RWPE2 (cell line): ENCODE measurements around the gene NAV2.

Experiments used
- ATAC-seq: fragments of 200-7000 bp; cut with Tn5 transposase; 3 replicates; pipeline ENCODE4 v1.9.1; 2021; ENCODE audit warnings: low read depth
- DNase-seq: peaks from one replicate; pipeline ENCODE4 v3.0.0-alpha.2; 2020; ENCODE audit warnings: low spot score
- H3K27ac ChIP-seq: fragments of 450-650 bp; 2 replicates; pipeline ENCODE4 v1.5.1; 2017; ENCODE audit warnings: mild to moderate bottlenecking; ENCODE audit not compliant: poor library complexity, severe bottlenecking
- H3K27me3 ChIP-seq: fragments of 250-450 bp; sonication (Bioruptor Pico); 2 replicates; pipeline ENCODE4 v1.5.1; 2021; ENCODE audit warnings: mild to moderate bottlenecking, moderate library complexity; ENCODE audit not compliant: insufficient read depth, poor library complexity, severe bottlenecking
- H3K36me3 ChIP-seq: fragments of 250-450 bp; sonication (Bioruptor Pico); 2 replicates; pipeline ENCODE4 v1.5.1; 2020; ENCODE audit warnings: low read depth, mild to moderate bottlenecking, moderate library complexity
- H3K4me1 ChIP-seq: fragments of 250-450 bp; sonication (Bioruptor Pico); 2 replicates; pipeline ENCODE4 v1.5.1; 2021; ENCODE audit warnings: mild to moderate bottlenecking, moderate library complexity; ENCODE audit not compliant: insufficient read depth, poor library complexity, severe bottlenecking
- H3K4me3 ChIP-seq: fragments of 250-450 bp; sonication (Bioruptor Pico); 2 replicates; pipeline ENCODE4 v1.5.1; 2021; ENCODE audit warnings: mild to moderate bottlenecking, moderate library complexity; ENCODE audit not compliant: severe bottlenecking
- H3K9me3 ChIP-seq: fragments of 250-450 bp; sonication (Bioruptor Pico); 2 replicates; pipeline ENCODE4 v1.5.1; 2021; ENCODE audit warnings: mild to moderate bottlenecking, moderate library complexity; ENCODE audit not compliant: severe bottlenecking
- CTCF ChIP-seq: fragments of 450-650 bp; IDR thresholded peaks from one replicate; pipeline ENCODE4 v1.5.1; 2017; ENCODE audit warnings: mild to moderate bottlenecking, moderate library complexity; ENCODE audit not compliant: poor library complexity, severe bottlenecking

The NAV2 gene

DNA sequence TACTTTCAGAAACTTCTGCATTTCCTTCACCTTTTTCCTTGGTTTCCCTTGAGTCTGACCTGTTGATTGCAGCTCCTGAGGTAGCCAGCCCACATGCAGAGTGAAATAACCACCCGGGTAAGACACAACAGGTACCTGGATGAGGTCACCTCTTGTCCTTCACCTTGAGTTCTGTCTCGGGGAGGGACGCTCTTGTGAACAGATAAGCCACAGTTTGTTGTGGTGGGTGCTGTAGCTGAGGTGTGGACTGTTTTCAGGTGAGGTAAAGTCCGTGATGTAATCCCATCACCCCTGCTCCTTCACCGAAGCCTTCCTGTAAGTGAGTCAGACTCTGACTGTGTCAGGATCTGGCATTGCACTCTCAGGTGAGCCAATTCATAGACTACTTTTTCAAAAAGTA, 183.1 kb downstream of the NAV2 start:
- H3K27ac ChIP-seq, result no peak overlapping the region
- H3K4me3 ChIP-seq, result no peak overlapping the region
- no peaks in the 10 kb centered on the region for H3K9me3 ChIP-seq
- H3K36me3 ChIP-seq, result peaks cover 3% of the 10 kb centered on the region; the same call in 1 of the 2 replicates
- H3K4me1 ChIP-seq, result peaks cover 15% of the 10 kb centered on the region
- TF ChIP-seq CTCF, result no peak
- no peaks in the 10 kb centered on the region for H3K27me3 ChIP-seq
- DNase-seq (no peak), ATAC-seq (peak; percentile 98)

GRCh38 chr11:19903620-19904069, 191.0 kb downstream of the NAV2 start:
- DNase-seq, result no peak
- Histone ChIP-seq H3K27me3 (no peaks in the 10 kb centered on the region), H3K36me3 (no peaks in the 10 kb centered on the region), H3K4me3 (no peak overlapping the region), H3K4me1 (no peaks in the 10 kb centered on the region), H3K27ac (no peak overlapping the region), H3K9me3 (no peaks in the 10 kb centered on the region)
- peak; percentile 92 for TF ChIP-seq CTCF
- peak; percentile 81; the same call in 2 of the 3 replicates for ATAC-seq

DNA sequence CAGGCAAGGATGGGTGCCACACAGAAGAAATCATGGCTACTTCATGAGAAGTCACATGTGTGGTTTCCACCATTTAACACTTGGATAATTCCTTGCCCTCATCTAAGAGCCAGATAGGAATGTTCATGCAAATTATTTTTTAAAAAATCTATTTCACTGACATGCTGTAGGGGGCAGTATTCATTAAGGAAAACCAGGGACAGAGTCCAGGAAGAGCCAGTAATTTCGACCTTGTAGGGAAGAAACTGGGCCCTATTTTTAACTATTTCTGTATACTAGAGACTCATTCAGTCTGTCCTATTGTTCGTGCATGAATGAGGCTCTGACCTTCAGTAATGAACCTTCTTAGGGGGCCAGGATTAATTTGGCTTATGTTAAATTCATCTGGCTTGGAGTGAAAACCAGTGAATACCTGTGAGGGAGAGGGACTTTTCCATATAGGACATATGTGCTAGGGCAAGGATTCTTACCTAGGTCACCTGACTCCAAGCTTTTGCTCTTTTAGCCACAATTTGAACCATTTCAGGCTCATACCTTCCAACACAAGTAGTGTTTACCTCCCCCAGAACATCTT, 192.7 kb downstream of the NAV2 start:
- DNase-seq (no peak), ATAC-seq (peak; percentile 56)
- H3K27me3 ChIP-seq, result no peaks in the 10 kb centered on the region
- H3K4me1 ChIP-seq, result no peaks in the 10 kb centered on the region
- peak; percentile 70 for TF ChIP-seq CTCF
- H3K4me3 ChIP-seq, result no peak overlapping the region
- H3K9me3 ChIP-seq, result no peaks in the 10 kb centered on the region
- no peaks in the 10 kb centered on the region for H3K36me3 ChIP-seq
- H3K27ac ChIP-seq, result no peak overlapping the region

- ATAC-seq (no peak), DNase-seq (no peak)
- Histone ChIP-seq H3K4me3 (no peak overlapping the region), H3K27ac (no peak overlapping the region), H3K36me3 (no peaks in the 10 kb centered on the region), H3K4me1 (no peaks in the 10 kb centered on the region), H3K27me3 (no peaks in the 10 kb centered on the region), H3K9me3 (no peaks in the 10 kb centered on the region)
- no peak for TF ChIP-seq CTCF
These were observed 193.5 kb downstream of the NAV2 start for GRCh38 chr11:19906126-19906525.

DNA sequence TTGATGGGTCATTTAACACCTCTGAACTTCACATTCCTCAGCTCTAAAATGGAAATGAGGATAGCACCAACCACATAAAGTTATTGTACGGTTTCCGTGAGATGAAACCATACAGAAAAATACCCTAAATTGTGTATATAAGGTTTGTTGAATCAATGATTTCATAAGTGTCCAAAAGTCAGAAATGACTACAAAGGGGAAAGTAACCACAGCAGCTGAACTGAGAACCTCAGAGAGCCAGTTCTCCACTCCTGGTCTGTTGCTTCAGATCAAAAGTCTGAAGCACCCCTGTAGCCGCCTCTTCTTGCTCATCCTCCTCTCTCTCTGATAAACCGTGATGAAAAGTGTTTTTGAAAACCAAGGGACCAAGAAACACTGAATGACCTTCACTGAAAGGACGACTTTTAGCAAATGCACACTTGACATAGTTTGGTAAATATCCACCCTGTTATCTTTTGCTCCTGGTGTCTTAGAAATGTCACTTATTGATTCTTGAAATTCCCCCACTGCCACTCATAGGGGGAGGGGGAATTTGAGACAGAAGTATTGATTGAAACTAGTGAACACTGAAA, 194.5 kb downstream of the NAV2 start:
- Histone ChIP-seq H3K4me1 (no peaks in the 10 kb centered on the region), H3K27ac (no peak overlapping the region), H3K27me3 (no peaks in the 10 kb centered on the region), H3K36me3 (no peaks in the 10 kb centered on the region), H3K9me3 (no peaks in the 10 kb centered on the region), H3K4me3 (no peak overlapping the region)
- no peak for TF ChIP-seq CTCF
- DNase-seq (no peak), ATAC-seq (no peak)
